HG03175 (cell line): ENCODE data around the gene CD79B.
"Not testable (repeated sequence)": the region's sequence is repeated elsewhere in the genome, so short reads cannot be mapped to it uniquely, and the experiment has no call there.

Experiments
- ATAC-seq: cut with Tn5 transposase; IDR thresholded peaks from one replicate; pipeline ENCODE4 v1.9.1; 2021; ENCODE audit warnings: mild to moderate bottlenecking, moderate library complexity; ENCODE audit not compliant: unreplicated experiment

The CD79B gene

GRCh38 chr17:63915753-63916152 is 16.4 kb downstream of the CD79B start:
- ATAC-seq: peak; percentile 54

GRCh38 chr17:63914471-63914870 is 17.7 kb downstream of the CD79B start:
- ATAC-seq: no peak

GRCh38 chr17:63911657-63912100 is 20.5 kb downstream of the CD79B start:
- no peak for ATAC-seq

GRCh38 chr17:63911041-63911635 is 21.0 kb downstream of the CD79B start, which contains the start of gene CSHL1:
CSHL1 (minus strand) TSS chr17:63911258; CDS start chr17:63911196, 62 bp downstream.
- ATAC-seq: no peak

- no peak for ATAC-seq
Observed at GRCh38 chr17:63910096-63910495, 22.0 kb downstream of the CD79B start.

GRCh38 chr17:63909586-63909985 is 22.5 kb downstream of the CD79B start:
- ATAC-seq: not testable (repeated sequence)

GRCh38 chr17:63907161-63907778 is 24.9 kb downstream of the CD79B start:
- not testable (repeated sequence) for ATAC-seq

- ATAC-seq: not testable (repeated sequence)
Observed at GRCh38 chr17:63904796-63905195, 27.3 kb downstream of the CD79B start.

GRCh38 chr17:63903787-63904201 is 28.3 kb downstream of the CD79B start:
- ATAC-seq: not testable (repeated sequence)

- ATAC-seq: not testable (repeated sequence)
Observed at GRCh38 chr17:63901971-63902370, 30.2 kb downstream of the CD79B start.

GRCh38 chr17:63898899-63899798 is 33.0 kb downstream of the CD79B start:
- peak; percentile 47 for ATAC-seq

- ATAC-seq: not testable (repeated sequence)
Observed at GRCh38 chr17:63896524-63897354, 35.4 kb downstream of the CD79B start, which contains the start of gene CSH1. CSH1 (minus strand) TSS chr17:63896574; CDS start chr17:63896511, 63 bp downstream.

- ATAC-seq: not testable (repeated sequence)
Observed at GRCh38 chr17:63894821-63895220, 37.3 kb downstream of the CD79B start.

- not testable (repeated sequence) for ATAC-seq
Observed at GRCh38 chr17:63894021-63894420, 38.1 kb downstream of the CD79B start.

GRCh38 chr17:63892316-63893037 is 39.7 kb downstream of the CD79B start:
- not testable (repeated sequence) for ATAC-seq

- ATAC-seq: not testable (repeated sequence)
Observed at GRCh38 chr17:63889026-63889848, 42.9 kb downstream of the CD79B start.

- ATAC-seq: not testable (repeated sequence)
Observed at GRCh38 chr17:63885119-63885518, 47.0 kb downstream of the CD79B start.

- ATAC-seq: not testable (repeated sequence)
Observed at GRCh38 chr17:63882626-63883126, 49.5 kb downstream of the CD79B start.
